AG09309 (cell line): ENCODE data around the gene TAP1.
"Not testable (repeated sequence)": the region's sequence is repeated elsewhere in the genome, so short reads cannot be mapped to it uniquely, and the experiment has no call there.

Source experiments
- DNase-seq: peaks from one replicate; pipeline ENCODE4 v3.0.0-alpha.2; 2010; ENCODE audit warnings: low read depth
- H3K4me3 ChIP-seq: 2 replicates; pipeline ENCODE4 v1.5.1; 2011; ENCODE audit warnings: mild to moderate bottlenecking, low read depth, low read length, moderate library complexity; ENCODE audit not compliant: control insufficient read depth
- TF ChIP-seq, protein P1 (sequence below): IDR thresholded peaks from 2 replicates; pipeline ENCODE4 v1.5.1; 2011; ENCODE audit warnings: mild to moderate bottlenecking, low read depth, low read length, inconsistent platforms; ENCODE audit not compliant: insufficient read depth, control insufficient read depth; ENCODE audit errors: missing control alignments

Gene TAP1

DNA sequence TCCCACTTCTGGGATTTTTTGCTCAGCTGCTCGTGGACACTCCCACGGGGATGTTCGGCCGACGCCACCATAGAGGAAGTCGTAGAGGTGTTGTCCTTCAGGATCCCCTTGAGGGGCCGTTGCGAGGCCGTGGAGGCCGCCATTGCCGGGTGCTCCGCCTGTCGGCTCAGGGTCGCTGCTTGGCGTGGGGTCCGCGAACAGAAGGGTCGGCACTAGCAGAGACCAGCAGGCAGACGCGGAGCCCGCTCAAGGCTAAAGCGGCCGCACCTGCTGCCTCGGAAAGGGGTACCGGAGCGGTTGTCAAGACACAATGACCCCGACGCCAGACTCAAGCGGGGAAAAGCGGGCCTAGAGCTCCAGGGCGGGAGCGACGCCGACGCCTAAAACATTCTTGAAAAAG, 26.2 kb upstream of the TAP1 start:
- TF ChIP-seq, protein P1, sequence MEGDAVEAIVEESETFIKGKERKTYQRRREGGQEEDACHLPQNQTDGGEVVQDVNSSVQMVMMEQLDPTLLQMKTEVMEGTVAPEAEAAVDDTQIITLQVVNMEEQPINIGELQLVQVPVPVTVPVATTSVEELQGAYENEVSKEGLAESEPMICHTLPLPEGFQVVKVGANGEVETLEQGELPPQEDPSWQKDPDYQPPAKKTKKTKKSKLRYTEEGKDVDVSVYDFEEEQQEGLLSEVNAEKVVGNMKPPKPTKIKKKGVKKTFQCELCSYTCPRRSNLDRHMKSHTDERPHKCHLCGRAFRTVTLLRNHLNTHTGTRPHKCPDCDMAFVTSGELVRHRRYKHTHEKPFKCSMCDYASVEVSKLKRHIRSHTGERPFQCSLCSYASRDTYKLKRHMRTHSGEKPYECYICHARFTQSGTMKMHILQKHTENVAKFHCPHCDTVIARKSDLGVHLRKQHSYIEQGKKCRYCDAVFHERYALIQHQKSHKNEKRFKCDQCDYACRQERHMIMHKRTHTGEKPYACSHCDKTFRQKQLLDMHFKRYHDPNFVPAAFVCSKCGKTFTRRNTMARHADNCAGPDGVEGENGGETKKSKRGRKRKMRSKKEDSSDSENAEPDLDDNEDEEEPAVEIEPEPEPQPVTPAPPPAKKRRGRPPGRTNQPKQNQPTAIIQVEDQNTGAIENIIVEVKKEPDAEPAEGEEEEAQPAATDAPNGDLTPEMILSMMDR: no peak
- no peak overlapping the region for H3K4me3 ChIP-seq
- no peak for DNase-seq

DNA sequence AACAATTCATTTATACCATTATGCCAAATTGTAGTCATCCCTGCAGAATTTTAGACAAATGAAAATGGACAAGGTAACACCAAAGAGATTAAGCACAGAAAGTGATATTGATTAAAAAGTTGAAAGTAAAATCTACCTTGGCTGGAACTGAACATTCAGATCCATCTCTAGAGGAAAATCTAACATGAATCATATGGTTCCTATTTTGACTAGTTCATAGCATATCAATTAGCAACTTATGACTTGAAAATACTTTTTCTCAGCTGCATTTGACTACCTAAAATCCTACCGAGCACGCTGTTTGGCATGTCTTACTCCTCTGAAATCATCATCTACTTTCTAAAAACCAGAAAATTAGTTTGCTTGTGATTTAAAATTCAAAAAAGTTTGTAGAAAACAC, 23.1 kb upstream of the TAP1 start:
- no peak for DNase-seq
- TF ChIP-seq, protein P1: no peak
- H3K4me3 ChIP-seq: no peak overlapping the region

DNA sequence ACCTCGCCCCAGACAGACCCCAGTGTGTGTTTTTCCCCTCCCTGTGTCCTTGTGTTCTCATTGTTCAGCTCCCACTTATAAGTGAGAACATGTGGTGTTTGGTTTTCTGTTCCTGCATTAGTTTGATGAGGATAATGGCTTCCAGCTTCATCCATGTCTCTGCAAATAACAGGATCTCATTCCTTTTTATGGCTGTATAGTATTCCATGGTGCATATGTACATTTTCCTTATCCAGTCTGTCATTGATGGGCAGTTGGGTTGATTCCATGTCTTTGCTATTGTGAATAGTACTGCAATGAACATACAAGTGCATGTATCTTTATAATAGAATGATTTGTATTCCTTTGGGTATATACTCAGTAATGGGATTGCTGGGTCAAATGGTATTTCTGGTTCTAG, 20.4 kb upstream of the TAP1 start:
- H3K4me3 ChIP-seq, DNase-seq: not testable (repeated sequence)

- no peak overlapping the region for H3K4me3 ChIP-seq
- DNase-seq: no peak
- TF ChIP-seq, protein P1: peak; percentile 81
Observed at GRCh38 chr6:32868257-32868788, 14.8 kb upstream of the TAP1 start.

DNA sequence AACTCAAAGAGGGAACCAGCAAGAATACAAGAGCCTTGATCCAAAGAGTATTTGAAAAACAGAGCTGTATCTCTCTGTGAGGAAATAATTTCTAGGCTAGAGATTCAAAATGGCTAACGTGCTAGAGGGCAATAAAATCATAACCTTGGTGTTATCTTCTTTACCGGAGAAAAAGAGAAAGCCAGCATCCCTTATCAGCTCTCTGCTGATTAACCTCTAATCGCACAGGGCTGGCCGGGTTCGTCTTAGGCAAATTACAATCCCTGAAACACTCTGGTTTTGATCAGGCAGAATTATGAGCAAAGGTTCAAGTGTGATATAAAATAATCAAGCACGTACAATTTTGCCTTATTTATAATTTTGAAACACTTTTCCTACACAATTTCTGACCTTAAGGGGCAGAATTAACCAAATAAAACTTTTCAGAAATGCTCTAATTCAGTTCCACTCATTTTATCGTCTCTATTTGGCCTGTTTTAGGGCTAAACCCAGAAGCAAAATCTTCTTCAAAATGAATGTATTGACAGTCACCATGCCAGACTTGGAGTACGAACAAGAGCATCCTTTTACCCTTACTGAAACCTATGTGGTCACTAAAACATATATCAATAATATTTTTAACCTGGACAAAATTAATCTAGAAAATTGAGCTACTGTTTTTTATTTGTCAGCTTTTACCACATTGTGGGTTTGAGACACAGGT, 14.2 kb upstream of the TAP1 start:
- TF ChIP-seq, protein P1: no peak
- no peak for DNase-seq
- H3K4me3 ChIP-seq: no peak overlapping the region

- no peak overlapping the region for H3K4me3 ChIP-seq
- DNase-seq: no peak
- TF ChIP-seq, protein P1: no peak
Observed at GRCh38 chr6:32867022-32867477, 13.5 kb upstream of the TAP1 start.

GRCh38 chr6:32865724-32866443, 12.4 kb upstream of the TAP1 start:
- TF ChIP-seq, protein P1: no peak
- H3K4me3 ChIP-seq: no peak overlapping the region
- DNase-seq: no peak
